Measurements from ENCODE around the gene CBFA2T2. TPM values are rescaled to one million over a fixed set of nuclear protein-coding genes. Genes with fewer than 3 reads are reported as not detected.
"Not testable (repeated sequence)": the region's sequence is repeated elsewhere in the genome, so short reads cannot be mapped to it uniquely, and the experiment has no call there.

Gene CBFA2T2
- 6.6 and 8.6 TPM in 2 replicates for total RNA-seq (2014; rRNA removed)
- polyA plus RNA-seq (2012), result 4.1 TPM

DNA sequence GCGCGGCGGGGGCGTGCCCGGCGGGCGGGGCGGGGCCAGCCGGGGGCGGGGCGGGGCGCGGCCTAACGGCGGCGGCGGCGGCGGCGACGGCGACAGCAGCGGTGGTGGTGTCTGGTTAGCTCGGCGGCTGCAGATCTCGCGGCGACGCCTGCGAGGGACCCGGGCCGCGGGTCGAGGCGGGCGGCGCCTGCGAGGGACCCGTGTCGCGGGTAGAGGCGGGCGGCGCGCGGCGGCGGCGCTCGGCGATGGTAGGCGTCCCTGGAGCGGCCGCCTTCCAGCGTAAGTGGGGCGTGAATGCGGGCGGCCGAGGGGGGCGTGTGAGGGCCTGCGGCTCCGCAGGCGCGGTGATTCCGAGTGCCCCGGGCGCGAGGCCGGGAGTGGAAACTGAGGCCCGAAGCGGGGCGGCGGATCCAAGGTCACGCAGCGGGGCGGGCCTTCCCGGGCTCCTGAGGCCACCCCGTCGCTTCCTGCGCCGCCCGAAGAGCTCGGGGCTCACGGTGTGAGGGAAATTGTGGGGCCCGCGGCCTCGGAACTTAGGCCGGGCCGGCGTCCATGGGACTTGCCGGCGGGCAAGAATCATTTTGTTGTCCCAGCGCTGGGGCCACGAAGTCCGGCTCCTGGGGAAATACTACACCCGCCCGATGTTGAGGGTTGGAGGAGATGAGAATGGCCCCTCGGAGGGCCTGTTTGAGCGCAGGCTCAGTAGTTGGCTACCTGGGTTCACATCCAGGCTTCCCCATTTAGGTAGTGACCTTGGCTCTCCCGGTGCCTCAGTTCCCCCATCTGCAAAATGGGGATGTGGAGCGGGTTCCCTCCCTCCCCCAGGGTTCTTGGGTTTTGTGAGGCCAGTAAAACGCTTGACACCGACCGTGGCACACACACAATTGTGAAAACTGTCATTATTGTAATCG lies at the start of gene CBFA2T2:
CBFA2T2 (plus strand) TSS at position 74 of the 911 bp plus-strand sequence; CDS start at position 246, 172 bp downstream.
- DNase-seq (ENCODE audit: low read depth), result peak; percentile 50

DNA sequence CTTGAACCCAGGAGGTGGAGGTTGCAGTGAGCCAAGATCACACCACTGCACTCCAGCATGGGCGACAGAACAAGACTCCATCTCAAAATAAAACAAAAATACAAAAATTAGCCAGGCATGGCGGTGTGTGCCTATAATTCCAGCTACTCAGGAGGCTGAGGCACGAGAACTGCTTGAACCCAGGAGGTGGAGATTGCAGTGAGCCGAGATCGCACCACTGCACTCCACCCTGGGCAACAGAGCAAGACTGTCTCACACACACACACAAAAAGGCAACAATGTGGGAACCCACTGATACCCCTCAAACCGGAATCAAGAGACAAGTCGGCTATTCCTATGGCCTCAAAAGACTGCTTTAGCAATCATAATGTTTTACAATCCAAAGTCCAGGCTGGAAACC lies 49.3 kb upstream of the CBFA2T2 start:
- DNase-seq (ENCODE audit: low read depth), result not testable (repeated sequence)

DNA sequence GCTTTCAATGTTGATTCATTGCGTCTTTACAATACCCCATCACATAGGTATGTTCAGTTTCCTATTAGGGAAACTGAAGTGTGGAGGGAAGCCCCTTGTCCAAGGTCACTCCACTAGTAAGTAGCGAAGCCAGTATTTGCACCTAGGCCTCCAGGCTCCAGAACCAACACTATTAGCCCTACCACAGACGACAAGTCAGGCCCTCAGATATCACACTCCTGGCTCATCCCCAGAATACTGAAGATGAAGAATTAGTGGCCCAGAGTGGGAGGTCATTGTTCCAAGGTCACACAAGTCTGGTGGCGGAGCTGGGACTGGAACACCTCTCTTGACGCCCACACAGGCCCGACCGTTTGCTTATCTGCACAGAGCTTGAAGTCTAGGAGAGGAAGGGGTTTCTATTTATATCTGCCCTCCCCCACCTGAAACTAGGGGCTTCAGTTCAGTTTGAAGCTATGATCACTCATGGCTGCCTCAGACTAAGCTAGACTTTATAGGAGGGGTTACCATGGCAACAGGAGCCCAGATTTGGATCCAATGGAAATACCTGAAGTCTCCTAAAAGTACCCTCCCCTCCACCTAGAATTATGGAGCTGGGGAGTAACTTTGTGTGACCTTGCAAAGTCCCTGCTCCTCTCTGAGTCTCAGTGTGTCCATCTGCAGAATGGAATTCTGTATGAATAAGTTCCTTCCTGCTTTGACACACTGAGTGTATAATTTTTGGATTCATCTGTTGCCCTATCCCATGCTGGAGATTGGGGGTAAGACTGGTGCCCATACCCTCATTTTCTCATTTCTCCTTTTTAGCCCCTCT lies 48.5 kb upstream of the CBFA2T2 start:
- DNase-seq (ENCODE audit: low read depth), result no peak

DNA sequence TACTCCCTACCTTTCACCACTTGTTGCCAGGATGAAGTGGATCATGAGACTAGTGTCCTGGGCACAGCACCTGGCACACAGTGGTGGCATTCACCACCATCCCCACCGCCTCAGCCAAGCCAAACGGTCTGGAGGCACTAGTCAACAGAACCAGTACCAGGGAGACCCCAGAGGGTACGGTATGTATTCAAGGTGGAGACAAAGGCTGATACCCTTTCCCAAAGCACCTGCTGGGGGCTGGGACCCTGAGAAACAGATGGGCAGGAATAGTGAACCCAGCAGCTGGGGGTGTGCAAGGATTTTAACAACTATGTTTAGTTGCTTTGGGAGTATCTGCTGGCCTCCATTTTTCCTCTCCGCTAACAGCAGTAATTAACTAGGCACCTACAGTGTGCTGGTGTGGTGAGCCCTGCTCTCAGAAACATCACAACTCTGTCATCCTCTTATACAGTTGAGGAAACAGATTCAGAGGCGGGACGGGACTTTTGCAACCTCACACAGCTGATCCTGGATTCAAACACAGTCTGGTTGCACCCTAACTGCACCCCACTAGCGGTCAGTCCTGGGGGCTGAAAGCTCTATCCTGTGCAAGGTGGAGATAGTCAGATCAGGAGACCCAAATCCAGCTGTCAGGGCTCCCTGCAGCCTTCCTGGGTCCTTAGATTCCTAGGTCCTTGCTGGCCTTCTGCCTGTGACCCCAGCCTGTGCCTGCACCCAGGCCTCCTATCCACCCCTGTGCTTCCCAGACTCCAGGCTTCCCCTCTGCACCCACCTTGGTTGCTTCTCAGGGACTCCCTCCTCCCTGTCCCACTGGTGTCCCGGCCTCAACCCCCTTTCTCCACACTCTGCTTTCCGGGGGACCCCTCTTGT lies 47.5 kb upstream of the CBFA2T2 start:
- no peak for DNase-seq (ENCODE audit: low read depth)

DNA sequence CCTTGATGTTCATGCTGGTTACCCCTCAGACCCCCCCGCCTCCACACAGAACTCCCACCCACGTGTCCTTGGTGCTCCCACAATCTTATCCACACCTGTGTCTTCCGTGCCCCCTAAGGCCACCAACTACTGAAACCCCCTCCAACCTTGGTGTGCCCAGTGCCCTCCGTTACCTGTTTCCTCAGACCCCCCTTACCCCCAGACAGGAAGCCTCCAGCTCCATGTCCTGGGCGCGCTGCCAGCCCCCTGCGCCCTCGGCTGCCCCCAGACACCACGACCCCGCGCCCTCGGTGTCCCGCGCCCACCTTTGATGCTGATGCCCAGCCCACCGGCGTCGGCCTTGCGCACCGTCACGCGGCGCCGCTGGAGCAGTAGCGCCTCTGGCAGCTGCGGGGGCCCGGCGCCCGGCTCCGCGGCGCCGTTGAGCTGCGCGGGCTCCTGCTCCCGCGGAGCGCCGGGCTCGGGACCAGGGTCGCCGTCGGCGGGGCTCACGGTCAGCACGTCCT lies 46.8 kb upstream of the CBFA2T2 start:
- DNase-seq (ENCODE audit: low read depth), result no peak

DNA sequence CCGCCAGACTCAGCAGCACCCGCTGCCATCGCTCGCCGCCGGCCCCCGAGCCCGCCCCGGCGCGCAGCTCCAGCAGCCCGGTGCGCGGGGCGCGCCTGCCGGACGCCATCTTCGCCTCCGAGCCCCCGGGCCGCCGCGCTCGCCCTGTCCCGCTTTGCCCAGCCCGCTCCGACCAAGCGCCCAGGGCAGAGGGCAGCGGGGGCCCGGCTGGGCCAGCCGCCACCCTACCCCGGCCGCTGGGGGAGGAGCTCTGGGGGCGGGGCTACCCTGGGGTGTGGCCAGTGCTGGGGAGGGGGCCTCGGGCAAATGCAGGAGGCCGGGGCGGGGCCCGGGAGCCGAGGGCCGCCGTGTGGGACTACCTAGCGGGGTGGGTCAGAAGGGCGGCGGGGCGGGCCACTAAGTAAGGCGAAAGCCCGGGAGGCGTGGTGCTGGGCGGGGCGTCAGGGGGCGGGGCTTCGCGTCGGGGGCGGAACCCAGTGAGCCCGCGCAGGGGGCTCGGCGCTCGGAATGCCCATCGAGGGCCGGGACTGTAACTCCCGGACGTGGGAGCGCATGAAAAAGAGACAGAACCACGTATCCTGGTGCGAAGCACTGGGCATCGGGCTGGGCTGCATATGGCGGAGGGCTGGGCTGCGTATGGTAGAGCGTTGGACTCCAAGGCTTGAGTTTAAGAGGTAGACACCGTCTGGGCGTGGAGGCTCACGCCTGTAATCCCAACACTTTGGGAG lies 46.2 kb upstream of the CBFA2T2 start, which contains the start of gene SNTA1:
SNTA1 (minus strand) TSS at position 252 of the 728 bp plus-strand sequence; CDS start at position 109, 143 bp downstream.
- DNase-seq (ENCODE audit: low read depth), result peak; percentile 75

DNA sequence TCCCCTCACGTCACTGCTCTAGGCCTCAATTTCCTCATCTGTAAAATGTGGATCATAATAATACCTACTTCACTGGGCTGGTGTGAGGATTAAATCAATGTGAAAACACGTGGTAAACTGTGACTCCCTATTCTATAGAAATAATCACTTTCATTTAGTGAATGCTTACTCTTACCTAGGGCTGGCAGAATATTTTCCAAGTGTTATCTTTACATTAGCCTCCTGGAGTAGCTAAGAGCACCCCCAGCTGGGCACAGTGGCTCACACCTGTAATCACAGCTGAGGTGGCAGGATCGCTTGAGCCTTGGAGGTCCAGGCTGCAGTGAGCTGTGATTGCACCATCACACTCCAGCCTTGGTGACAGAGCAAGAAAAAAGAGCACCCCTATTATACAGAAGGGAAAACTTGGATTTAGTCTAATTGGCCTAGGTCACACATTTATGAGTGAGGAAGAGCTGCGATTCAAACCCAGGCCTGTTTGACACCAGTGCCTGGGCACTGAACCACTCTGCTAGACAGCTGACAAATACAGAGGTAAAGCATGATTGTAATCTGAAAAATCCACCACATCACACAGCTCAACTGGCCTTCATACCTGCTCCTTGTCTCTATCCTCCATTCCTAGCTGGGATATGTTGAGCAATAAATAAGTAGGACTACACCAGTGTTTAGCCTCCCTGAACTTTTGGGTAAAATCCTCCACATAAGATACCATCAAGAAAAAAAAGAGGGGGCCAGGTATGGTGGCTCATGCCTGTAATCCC lies 44.9 kb upstream of the CBFA2T2 start:
- DNase-seq (ENCODE audit: low read depth), result no peak

DNA sequence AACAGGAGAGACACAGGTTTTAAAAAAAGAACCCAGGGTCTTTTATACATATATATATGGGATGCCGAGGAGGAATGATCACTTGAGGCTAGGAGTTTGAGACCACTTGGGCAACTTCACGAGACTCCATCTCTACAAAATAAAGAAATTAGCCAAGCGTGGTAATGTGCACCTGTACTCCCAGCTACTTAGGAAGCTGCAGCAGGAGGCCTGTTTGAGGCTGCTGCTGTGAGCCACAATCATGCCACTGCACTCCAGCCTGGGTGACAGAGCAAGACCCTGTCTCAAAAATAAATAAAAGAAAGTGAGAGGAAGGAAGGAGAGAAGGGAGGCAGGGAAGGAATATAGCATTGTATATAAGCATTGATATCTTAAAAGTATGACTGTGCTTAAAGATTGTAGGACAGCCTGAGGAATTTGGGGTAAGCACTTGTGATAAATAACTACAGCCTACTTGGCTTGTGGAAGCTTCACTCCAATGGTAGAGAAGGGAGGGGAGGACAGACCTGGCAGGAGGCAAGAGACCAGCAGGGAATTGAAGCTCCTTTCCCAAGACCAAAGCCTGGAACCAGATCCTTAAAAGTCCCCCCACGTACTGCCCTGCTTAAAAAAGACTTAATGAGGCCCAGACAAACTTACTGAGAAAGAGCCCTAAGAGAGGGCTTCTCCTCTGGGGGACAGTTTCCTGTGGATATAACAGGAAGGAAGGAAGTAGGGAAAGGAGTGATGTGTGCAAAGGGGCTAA lies 43.8 kb upstream of the CBFA2T2 start:
- DNase-seq (ENCODE audit: low read depth), result no peak

DNA sequence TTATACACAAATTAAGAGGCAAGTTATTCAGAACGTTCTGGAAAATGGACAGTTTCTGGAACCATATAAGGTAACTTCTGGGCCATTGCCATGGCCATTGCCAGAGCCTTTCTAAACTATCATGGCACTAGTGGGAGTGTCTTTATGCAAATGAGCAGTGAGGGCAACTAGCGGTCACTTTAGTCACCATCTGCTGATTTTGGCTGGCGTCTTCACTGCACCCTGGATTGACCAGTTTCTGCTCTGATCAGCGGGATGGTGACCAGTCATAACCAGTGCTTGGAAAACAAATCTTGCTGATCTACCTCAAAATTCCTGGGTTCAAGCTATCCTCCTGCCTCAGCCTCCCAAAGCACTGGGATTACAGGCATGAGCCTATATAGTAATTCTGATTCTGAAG lies 39.0 kb upstream of the CBFA2T2 start:
- DNase-seq (ENCODE audit: low read depth), result peak; percentile 76

DNA sequence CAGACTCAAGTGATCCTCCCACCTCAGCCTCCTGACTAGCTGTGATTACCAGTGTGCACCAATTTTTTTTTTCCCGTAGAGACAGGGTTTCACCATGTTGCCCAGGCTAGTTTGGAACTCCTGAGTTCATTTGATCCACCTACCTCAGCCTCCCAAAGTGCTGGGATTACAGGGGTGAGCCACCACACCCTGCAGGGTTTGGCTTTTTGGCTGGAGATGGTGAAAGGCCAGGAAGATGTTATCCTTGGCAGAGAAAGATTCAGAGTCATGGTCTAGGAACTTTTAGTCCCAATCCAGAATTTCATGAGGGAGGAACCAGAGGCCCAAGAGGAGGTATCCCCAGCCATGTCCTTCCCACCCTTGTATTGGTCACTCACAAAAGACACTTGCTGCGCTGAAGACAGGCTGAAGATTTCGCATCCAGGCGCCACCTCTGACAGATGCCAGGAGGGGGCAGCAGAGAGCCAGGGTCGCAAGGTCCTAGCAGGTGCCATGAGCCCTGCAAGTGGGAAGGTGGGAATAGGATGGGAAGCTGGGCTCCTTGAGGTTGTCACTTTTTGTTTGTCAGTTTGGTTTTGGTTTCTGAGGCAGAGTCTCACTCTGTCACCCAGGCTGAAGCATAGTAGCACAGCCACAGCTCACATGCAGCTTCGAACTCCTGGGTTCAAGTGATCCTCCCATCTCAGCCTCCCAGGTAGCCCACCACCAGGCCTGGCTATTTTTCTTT lies 32.8 kb upstream of the CBFA2T2 start:
- DNase-seq (ENCODE audit: low read depth), result peak; percentile 57

DNA sequence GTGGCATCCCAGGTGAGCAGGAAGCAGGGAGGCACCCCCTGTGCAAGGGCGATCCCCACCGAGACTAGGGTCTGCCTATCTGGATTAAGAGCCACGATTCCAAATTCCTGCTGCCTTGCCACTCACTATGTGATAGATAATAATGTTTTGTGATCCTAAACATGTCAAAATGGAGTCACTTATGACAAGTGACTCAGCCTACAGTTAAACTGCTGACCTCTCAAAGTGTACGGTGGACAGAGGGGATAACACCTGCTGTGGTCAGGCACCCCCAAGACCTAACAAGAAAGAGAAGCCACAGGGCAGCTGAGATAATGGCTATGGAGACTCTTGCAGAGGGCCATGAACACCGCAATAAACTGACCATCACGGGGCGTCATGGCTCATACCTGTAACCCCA lies 30.3 kb upstream of the CBFA2T2 start:
- no peak for DNase-seq (ENCODE audit: low read depth)

DNA sequence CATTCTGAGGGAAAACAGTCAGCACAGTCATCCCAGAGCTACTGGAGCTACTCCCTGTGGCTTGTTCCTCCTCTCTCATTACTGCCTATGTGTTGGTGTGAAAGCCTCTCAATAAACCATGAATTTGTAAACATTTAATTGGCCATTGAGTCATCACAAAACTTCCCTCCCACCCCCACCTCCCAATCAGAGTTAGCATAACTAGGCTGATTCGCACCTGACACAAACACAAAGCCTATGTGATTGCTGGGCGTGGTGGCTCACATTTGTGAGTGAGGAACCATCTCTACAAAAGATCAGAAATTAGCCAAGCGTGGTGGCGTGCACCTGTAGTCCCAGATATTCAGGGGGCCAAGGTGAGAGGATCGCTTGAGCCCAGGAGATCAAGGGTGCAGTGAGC lies 29.2 kb upstream of the CBFA2T2 start:
- DNase-seq (ENCODE audit: low read depth), result no peak

DNA sequence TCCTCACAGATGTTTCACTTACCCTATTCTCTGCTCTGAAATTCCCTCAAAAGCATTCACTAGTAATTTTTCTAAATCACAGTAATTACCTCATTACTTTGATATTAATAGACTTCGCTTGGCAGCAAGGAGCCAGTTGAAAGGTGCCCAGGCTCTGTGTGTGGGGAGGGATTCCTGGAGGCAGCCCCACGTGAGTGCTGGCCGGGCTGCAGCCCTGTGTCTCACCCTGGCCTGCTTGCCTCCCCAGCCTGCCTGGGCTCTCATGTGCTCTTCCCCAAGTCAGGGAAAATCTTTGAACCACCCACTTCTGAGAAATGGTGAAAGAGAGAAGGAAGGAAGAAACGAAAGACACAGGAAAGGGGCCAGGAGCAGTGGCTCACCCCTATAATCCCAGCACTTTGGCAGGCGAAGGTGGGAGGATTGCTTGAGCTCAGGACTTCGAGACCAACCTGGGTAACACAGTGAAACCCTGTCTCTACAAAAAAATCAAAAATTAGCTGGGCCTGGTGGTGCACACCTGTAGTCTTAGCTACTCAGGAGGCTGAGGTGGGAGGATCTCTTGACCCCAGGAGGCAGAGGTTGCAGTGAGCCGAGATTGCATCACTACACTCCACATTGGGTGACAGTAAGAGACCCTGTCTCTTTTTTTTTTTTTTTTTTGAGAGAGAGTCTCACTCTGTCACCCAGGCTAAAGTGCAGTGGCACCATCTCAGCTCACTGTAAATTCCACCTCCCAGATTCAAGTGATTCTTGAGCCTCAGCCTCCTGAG lies 26.4 kb upstream of the CBFA2T2 start:
- DNase-seq (ENCODE audit: low read depth), result no peak

DNA sequence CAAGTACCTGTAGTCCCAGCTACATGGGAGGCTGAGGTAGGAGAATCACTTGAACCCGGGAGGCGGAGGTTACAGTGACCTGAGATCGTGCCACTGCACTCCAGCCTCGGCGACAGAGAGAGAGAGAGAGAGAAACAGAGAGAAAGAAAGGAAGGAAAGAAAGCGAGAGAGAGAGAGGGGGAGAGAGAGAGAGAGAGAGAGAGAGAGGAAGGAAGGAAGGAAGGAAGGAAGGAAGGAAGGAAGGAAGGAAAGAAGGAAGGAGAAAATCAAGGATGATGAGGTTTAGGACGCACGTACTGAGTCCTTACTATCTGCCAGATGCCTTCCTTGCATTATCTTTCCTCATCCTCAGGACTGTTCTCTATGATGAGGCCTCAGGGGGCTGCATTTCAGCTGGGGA lies 25.1 kb upstream of the CBFA2T2 start:
- DNase-seq (ENCODE audit: low read depth), result not testable (repeated sequence)

DNA sequence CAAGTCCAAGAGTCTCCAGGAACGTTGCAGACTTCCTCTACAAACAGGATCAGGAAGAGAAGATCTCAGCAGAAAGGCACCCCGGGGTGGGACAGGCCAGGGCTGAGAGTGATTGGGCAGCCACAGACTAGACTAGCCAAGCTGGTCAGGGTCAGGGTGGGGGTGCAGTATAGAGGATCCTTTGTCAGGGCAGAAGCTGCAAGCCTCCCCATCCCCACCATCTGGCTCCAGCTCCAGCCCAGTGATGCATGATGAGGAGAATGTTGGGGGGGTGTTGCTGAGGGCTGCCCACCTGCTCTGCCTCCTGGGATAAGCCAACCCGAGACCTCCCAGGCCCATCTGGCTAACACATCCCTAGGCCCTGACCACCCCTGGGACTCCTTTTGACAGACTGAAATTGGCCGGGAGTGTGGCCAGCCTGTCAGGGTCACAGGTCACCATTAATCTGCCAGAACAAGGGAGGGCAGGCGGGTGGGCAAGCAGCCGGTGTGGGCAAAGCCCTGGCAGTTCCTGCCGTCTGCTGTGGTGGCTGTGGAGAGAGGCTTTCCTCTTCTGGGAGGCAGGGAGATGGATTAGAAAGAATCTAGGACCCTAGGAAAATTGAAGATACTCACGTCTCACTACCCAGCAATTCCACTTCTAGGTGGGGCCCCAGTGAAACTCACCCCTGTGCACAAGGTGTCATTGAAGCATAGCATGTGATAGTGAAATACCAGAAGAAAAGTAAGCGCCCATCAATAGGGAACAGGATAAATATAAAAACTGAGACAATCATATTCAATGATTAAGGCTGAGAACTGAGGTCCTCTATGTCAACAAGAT lies 24.2 kb upstream of the CBFA2T2 start:
- no peak for DNase-seq (ENCODE audit: low read depth)

DNA sequence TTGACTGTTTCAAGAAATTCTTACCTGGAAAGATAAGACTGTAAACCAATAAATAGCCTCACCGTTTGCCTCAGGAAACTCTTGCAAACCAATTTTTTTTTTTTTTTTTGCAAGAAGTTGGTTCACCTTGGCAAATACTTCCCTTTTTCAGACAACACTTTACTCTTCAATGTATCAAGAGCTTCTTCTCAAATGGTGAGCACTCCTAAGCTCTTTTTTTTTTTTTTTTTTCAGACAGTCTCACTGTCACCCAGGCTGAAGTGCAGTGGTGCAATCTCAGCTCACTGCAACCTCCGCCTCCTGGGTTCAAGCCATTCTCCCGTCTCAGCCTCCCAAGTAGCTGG lies 23.6 kb upstream of the CBFA2T2 start:
- no peak for DNase-seq (ENCODE audit: low read depth)

DNA sequence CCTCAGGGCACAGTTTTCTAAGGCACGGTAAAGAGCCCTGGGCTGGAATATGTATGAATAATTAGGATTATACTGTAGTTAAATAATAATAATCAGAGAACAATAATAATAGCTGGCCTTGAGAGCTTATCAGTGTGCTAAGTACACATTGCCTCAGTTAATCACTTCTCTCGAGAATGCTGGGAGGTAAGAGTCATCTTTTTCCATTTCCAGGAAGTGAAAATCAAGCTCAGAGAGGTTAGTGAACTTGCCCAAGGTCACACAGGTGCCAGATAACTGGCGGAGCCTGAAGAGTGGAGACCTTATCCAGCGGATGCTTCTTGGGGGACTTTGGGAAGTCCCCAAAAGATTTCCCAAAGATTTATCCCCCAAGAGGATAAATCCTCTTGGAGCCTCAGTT lies 19.4 kb upstream of the CBFA2T2 start:
- DNase-seq (ENCODE audit: low read depth), result no peak

Data from LHCN-M2 (cell line).